NCI-H2227 (cell line): Measurements from ENCODE around the gene KMT2E.
"Not testable (repeated sequence)": the region's sequence is repeated elsewhere in the genome, so short reads cannot be mapped to it uniquely, and the experiment has no call there.

Source experiments
- DNase-seq: peaks from one replicate; lab custom pipeline; 2025; ENCODE audit not compliant: unreplicated experiment; lab: John Stamatoyannopoulos, UW

KMT2E gene

DNA sequence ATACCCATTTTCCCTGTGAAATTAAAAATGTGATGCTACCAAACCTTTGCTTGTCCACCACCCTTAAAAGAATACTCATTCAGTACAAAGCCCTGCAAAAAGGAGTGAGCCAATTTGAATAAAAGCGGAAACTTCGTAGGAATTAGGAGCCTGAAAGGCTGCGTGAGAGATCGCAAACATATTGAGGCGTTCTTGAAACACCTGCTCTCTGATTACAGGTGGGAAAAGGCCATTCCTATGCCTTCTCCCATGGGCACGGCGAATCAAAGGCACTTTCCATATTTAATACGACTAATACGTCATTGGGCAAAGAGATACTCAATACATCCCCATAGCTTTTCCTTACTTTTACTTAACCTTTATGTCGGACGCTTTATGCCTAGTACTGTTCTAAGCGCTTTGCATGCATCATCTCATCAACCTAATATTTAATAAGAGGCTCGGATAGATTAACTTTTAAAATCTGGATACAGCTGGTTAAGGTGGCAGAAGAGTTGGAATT, 30.9 kb upstream of the KMT2E start:
- DNase-seq = peak; percentile 66

DNA sequence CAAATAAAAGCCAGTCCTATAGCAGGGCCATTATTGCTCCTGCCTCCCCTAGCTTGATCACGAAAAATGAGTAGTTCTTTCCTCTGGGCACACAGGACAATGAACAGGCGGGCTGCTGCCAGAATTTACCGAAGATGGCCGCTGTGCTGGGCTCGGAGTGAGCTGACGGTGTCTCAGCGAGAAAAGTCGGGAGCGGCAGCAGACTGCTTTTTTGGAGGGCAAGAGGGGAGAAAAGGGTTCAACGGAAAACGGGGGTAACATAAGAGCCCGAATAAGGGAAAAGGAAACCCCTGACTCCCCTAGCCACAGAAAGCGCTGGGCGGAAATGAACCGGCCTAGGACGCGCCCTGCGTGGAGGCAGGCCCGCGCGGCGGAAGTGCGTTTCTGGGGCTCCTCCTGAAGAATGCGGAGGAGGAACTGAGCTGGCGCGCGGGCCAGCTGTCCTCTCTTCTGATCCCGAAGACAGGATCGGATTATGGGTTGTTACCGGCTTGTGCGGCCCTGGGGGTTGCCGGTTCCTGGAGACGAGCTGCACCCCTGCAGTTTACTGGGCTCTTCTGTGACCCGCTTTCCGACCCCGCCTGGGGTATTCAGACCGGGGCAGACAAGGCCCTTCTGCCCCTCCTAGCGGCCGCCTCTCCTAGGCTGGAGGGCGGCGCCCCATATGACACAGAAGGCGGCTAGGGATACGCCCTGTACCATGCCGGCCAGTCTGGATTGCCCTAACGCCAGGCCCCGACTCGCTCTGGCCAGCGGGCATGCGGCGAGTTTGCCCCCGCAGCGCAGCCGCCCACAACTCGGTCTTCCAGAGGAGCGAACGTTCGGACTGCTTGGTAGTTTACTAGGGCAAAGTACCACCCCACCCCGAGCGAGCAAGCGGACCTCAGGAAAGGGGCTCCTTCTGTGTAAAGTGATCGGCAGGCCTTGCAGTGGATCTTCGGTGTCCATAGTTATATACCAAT, 30.1 kb upstream of the KMT2E start:
- DNase-seq = peak; percentile 92

DNA sequence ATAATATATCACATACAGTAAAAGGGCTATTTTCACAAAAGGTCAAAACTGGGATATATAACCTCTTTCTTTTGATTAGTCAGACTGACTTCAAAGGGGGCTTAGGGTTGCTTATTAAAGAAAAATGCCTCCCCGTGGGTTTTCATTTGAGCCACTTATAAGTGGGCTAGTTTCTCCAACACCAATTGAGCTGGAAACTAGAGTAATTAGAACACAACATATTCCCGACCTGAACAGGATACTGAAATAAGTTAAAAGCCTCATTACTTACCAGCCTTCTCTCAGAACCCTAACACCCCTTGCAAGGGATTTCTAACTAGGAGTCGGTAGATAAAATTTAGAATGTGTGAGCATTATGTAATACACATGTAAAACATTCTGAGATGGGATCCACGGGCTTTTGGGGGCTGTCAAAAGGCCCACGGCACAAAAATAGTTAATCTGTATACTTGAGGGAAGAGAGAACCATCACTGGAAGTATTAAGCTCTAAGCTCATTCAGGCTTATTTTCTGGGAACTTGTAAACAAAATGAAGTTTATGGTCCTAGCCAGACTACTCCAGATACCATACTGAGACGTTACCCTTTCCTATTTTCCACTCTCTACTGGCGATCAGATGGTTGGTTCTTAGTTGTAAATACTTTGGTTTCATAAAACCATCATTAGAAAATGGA, 29.3 kb upstream of the KMT2E start:
- no peak for DNase-seq

DNA sequence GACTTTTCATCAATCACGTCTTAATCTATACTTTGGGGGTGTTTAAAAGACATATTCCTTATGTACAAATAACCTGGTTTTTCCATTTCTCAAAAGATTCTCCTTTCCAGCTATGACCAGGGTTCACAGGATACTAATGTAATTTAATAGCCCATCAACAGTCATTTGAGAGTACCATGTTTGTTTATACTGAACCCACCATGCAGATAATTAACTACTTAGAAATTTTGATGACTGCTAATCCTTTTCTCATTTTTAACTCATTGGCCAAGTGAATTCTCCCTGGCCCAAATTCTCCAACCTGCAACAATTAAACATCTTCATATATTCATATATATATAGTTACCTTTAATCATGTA, 28.8 kb upstream of the KMT2E start:
- DNase-seq = no peak

DNA sequence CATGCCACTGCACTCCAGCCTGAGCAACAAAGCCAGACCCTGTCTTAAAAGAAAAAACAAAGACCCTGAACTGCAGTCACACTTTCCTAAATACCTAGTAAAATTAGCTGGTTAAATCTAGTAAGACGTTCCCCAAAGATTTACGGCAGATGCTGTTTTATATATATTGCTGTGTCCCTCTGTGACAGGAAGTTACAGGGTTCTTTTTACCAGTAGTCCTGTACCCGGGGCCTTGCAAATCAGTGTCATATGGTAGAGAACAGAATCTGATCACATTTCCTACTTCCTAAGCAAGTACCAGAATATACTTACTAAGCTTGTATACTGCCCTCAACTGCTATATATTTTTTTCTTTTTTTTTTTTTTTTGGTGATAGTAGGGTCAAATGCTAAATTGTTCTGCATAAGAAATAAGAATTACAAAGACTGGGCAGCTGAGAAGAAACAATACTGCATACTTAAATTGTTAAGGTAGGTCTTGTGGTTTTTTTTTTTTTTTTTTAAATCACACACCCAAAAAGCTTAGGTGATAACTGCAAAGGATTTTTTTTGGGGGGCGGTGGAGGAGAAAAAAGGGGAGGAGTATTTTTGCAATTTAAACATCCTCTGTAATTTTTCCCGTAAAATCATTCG, 27.3 kb upstream of the KMT2E start:
- DNase-seq = no peak

DNA sequence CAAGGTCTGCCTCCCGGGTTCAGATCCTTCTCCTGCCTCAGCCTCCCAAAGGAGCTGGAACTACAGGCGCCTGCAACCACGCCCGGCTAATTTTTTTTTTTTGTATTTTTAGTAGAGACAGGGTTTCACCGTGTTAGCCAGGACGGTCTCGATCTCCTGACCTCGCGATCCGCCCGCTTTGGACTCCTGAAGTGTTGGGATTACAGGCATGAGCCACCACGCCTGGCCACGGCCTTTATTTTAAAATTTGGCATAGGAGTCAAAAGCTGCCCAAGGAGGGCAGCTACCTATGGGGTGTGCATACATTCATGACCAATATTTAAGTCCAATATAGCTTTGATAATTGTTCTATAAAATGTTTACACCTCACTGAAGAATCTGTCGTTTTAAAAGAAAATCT, 26.6 kb upstream of the KMT2E start:
- DNase-seq = not testable (repeated sequence)

DNA sequence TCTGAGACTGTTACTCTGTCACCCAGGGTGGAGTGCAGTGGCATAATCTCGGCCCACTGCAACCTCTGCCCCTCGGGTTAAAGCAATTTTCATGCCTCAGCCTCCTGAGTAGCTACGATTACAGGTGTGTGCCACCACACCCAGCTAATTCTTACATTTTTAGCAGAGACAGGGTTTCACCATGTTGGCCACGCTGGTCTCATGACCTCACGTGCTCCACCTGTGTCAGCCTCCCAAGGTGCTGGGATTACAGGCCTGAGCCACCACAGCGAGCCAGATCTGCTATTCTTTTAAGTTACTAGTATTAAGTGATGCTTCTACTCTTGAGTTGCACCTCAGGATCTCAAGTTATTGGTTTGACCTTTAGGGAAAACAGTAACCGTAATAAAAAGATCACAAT, 23.0 kb upstream of the KMT2E start:
- no peak for DNase-seq

DNA sequence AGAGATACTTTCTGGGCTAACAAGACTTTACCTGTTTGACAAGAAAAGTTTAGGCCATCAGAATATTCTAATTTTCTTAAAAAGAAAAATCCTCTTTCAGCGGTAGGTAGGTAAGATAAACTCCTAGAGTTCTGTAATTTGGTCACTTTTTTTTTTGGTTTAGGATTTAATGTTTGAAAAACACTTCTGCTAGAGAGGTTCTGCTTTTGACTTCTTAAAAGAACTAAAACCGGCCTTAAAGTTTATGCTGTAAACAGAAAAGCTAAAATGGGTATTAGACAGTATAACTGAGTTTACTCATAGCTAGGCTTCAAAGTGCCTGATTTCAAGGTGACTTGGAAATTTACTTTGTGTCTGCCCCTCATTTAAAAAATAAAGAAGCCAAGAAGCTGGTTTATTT, 21.7 kb upstream of the KMT2E start:
- DNase-seq = no peak

DNA sequence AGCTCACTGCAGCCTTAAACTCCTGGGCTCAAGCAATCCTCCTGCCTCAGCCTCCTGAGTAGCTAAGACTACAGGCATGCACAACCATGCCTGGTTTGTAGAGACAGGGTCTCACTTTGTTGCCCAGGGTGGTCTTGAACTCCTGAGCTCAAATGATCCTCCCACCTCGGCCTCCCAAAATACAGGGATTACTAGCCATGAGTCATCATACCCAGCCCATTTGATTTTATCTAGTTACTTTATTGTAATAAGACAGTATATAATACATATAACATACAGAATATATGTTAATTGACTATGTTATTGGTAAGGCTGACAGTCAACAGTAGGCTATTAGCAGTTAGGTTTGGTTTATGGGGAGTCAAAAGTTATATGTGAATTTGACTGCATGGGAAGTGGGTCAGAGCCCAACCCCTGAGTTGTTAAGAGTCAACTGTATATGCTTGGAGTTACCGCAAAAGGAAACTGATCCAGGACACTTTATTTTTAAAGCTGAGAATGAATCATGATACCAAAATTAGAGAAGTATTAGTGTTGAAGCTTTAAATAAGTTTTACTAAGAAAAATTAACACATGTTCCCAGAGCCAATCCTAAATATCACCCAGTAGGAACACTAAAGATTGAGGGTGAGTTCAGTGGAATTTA, 20.7 kb upstream of the KMT2E start:
- DNase-seq = no peak

DNA sequence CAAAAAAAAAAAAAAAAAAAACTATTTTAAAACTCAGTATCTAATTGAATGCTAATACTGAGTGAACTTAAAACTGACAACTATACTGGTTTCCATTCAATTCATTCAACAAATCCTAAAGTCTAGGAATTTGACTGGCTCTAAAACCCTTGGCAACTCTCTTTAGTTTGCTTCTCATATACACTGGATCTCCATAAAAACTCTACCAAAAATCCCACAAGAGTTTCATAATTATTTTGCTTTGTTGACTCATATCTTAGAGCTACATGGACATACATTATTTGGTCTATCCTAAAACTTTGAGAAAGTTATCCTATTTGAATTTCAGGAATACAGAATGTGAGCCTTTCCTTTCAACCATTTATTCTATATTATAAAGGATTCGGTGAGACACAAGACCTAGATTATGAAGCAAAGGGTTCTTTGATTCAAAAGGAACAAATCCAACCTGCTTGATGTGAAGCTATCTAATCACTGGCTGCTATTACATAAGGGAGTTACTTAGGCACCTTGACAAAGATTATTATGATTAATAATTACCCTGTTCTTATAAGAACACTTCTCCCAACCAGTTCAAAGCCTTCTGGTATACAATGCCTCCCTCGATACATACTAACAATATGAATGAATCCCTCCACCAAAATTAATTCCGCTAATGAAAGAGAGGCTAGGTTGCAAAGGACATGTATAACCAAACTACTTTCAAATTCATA, 15.8 kb upstream of the KMT2E start:
- no peak for DNase-seq

DNA sequence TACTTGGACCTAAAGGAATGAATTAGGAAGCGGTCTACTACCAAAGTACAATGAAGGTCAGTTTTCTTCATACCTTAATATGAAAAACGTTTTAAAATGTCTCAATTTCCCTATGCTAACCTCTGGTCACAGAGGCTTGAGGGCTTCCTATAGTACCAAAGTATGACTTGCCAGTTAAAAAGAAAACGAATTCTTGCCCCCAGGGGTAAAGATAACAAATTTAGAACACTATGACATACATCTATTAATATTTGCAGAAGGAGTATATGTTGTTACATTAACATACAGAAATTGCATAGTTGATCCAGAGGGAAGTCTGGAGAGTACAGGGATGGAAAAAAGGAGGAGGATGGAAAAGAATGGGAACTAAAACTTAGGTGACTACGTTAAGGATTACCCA, 13.8 kb upstream of the KMT2E start:
- DNase-seq = no peak

DNA sequence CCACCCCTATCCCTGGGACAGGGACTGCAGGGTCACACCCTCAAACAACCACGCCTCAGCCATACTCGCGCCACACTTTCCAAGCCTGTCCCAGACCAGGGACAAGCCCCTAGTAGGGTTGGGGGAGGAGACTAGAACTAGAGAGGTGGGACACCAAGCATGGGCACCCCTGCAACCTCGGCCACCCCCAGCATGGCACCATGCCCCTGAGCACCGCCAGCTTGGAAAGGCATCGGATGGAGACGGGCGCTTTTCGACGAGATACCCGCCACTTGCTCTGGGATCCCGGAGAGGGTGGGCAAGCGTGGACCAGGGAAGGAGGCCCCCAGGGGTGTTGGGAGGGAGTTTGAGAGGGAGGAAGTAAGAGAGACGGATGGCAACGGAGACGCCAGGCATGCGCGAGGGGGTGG, 13.1 kb upstream of the KMT2E start:
- DNase-seq = no peak

DNA sequence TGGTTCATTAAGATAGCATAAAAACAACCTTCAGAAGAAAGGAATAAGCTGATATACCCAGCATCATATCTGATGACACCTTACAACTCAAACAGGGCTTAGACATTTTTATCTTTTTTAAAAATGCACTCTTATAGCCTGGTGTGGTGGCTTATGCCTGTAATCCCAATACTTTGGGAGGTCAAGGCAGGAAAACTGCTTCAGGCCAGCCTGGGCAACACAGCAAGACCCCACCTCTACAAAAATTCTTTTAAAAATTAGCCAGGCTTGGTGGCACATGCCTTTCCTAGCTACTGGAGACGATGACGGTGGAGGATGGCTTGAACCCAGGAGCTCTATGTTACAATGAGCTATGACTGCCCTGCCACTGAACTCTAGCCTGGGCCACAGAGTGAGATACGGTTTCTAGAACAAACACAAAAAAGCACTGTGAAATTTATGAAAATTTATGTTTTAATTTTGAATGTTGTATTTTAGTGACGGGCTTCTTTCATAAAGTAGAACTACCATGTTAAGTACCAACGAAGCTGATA, 12.3 kb upstream of the KMT2E start:
- no peak for DNase-seq

DNA sequence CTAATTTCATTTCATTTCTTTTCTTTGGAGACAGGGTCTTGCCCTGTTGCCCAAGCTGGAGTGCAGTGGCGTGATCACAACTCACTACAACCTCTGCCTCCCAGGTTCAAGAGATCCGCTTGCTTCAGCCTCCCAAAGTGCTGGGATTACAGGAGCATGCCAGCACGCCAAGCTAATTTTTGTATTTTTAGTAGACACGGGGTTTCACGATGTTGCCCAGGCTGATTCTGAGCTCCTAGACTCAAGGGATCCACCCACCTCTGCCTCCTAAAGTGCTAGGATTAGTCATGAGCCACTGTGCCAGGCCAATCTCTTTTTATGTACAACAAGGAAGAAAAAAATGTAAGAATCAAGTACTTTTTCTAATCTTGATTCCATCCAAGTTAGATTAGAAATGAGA, 10.7 kb upstream of the KMT2E start:
- peak; percentile 36 for DNase-seq

DNA sequence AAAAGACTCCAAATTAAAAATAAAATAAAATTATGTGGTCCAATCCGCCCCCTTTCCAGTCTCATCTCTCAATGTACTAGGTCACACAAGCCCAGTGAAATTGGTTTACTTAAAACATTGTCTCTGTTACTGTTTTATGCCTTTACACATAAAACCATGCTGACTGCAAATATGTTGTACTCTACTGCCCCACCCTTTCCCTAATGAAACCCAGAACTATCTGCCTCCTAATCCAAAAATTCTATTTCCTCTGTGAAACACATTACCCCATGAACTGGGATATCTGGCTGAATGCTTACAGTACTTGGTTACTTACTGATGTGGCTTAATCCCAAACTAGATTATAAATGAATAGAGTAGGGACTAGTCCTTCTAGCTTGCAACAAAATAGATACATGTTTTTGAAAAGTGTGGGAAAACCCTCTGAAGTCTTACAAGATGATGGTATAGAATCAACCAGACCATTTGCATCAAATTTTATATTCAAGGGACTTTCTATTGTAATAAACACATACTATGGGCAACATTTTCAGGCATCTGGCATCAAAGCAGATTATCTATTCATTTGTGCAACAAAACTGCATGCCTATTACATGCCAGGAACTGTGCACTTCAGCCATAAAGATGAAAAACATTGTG, 10.0 kb upstream of the KMT2E start:
- DNase-seq = no peak

DNA sequence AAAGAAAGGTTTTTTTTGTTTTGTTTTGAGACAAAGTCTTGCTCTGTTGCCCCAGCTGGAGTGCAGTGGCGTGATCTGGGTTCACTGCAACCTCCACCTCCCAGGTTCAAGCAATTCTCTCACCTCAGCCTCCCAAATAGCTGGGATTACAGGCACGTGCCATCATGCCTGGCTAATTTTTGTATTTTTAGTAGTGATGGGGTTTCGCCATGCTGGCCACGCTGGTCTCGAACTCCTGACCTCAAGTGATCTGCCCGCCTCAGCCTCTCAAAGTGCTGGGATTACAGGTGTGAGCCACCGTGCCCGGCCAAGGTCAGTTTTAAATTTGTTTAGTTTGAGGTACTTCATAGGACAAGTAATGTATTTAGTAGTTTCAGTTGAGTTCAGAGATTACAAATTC, 9.0 kb upstream of the KMT2E start:
- DNase-seq = not testable (repeated sequence)

DNA sequence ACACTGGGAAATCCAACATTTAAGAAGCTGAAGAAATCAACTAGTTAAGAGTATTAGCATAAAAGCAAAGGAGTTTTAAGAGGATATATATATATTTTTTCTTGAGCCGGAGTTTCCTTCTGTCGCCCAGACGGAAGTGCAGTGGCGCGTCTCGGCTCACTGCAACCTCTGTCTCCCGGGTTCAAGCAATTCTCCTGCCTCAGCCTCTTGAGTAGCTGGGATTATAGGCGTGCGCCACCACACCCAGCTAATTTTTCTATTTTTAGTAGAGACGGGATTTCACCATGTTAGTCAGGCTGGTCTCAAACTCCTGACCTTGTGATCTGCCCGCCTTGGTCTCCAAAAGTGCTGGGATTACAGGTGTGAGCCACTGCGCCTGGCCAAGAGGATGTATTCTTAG, 8.5 kb upstream of the KMT2E start:
- not testable (repeated sequence) for DNase-seq

DNA sequence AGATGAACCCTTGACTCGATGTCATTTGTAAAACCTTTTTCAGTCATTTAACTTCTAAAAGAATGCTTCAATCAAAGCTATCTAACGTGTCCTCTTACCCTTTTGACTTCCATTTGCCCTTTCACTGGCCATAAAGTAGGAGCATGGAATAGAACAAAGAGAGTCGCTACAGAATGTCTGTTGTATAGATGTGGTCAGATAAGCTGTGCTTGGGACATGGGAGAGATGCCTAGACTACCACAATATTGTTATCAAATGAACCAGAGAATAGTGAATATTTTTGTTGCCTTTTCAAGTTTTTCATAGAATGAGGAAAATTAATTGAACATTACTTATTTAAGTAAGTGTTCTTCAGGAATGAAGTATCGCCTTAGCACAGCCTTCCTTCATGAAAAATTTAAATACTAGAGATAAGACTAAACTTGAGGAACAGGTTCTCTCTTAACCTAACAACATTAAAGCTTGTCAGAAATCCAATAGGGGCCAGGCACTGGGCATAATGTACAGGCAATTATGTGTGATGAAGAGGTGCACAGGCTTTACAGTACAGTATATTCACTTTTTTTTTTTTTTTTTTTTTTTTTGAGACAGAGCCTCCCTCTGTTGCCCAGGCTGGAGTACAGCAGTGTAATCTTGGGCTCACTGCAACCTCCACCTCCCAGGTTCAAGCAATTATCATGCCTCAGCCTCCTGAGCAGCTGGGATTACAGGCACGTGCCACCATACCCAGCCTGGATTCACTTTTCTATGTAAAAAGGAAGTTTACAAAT, 7.5 kb upstream of the KMT2E start:
- peak; percentile 19 for DNase-seq

DNA sequence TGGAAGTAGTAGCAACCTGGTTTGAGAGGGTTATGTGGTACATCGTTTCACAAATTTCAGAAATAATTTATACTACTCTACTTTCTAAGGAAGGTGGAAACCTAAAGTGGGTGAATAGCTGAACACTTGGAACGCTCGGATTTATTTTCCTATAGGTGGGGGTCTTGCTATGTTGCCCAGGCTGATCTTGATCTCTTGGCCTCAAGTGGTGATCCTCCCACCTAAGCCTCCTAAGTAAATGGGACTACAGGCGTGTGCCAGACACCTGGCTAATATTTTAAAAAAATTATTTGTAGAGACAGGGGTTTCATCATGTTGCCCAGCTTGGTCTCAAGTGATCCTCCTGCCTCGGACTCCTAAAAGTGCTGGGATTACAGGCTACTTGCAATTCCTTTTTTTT, 6.7 kb upstream of the KMT2E start:
- DNase-seq = no peak
